Kidney (tissue), 14 donors: ENCODE data around the gene PRICKLE4. TPM values are rescaled to one million over a fixed set of nuclear protein-coding genes. Genes with fewer than 3 reads are reported as not detected.

Experiments
- DNase-seq, 5 donors: peaks; one replicate each; pipeline ENCODE4 v3.0.0-alpha.2; 2013 to 2020
- FAIRE-seq: peaks from 2 replicates; lab custom pipeline; 2012; peaks lifted over from hg19 to GRCh38; lab: Jason Lieb, UNC
- H3K27ac ChIP-seq, 2 donors: one replicate each; pipeline ENCODE4 v1.7.0; 2013; ENCODE audit warnings: low read depth in 2 of 2, low read length in 2 of 2, inconsistent platforms in 1 of 2
- H3K27me3 ChIP-seq: one replicate; pipeline ENCODE4 v1.7.1; 2013; ENCODE audit warnings: low read length, inconsistent platforms; ENCODE audit not compliant: control insufficient read depth, insufficient read depth
- H3K36me3 ChIP-seq, 3 donors: one replicate each; pipeline versions ENCODE4 v1.7.0 to v1.7.1; 2013; ENCODE audit warnings: low read length in 3 of 3, control low read depth in 1 of 3, inconsistent platforms in 1 of 3; ENCODE audit not compliant: insufficient read depth in 3 of 3, control insufficient read depth in 2 of 3
- H3K4me1 ChIP-seq, 3 donors: one replicate each; pipeline versions ENCODE4 v1.7.0 to v1.7.1; 2013; ENCODE audit warnings: low read length in 3 of 3, inconsistent platforms in 1 of 3, low read depth in 1 of 3; ENCODE audit not compliant: control insufficient read depth in 2 of 3, insufficient read depth in 2 of 3
- H3K4me3 ChIP-seq, 3 donors: one replicate each; pipeline versions ENCODE4 v1.7.0 to v1.8.1; 2013; ENCODE audit warnings: low read length in 3 of 3, control low read depth in 1 of 3, inconsistent platforms in 1 of 3
- H3K9ac ChIP-seq, 3 donors: one replicate each; pipeline versions ENCODE4 v1.7.0 to v1.7.1; 2013; ENCODE audit warnings: low read length in 3 of 3, control low read depth in 1 of 3, inconsistent platforms in 1 of 3
- H3K9me3 ChIP-seq, 3 donors: one replicate each; pipeline versions ENCODE4 v1.7.0 to v1.7.1; 2013; ENCODE audit warnings: low read length in 3 of 3, control low read depth in 1 of 3, inconsistent platforms in 1 of 3; ENCODE audit not compliant: control insufficient read depth in 2 of 3, insufficient read depth in 1 of 3
- CTCF ChIP-seq: IDR thresholded peaks from 3 replicates; pipeline ENCODE4 v1.5.1; 2012; ENCODE audit warnings: mild to moderate bottlenecking, moderate library complexity, borderline replicate concordance; ENCODE audit not compliant: insufficient read depth; ENCODE audit errors: extremely low read depth
- intact Hi-C: fragments of 100-400 bp; cut with DNase I; formaldehyde crosslinking; loops from one replicate; pipeline ENCODE4 v1.11.1; 2022
- polyA plus RNA-seq: library from polyadenylated mRNA; stranded (reverse); fragments of 350-450 nt; fragmentation: Illumina TruSeq; extraction: RNeasy Lipid Tissue Mini Kit (QIAGEN cat#74804); gene quantifications from one replicate; pipeline ENCODE4 v1.2.3, GENCODE V29; 2014; ENCODE audit warnings: low read depth, low replicate concordance; ENCODE audit not compliant: insufficient read depth
- total RNA-seq: library from RNA; stranded (reverse); fragmentation: NEBNext Ultra II Directional; extraction: Animal tissue kit (Norgen Biotek cat#: 25700); gene quantifications from one replicate; pipeline ENCODE4 v1.2.1, GENCODE V29; 2021
- donor health status: control.
- donor health status: control.
- donor health status: control.
- donor health status: control.
- donor health status: control.
- donor health status: DM: yes; HTN: yes; CAD: no.
- donor health status: Normal renal cell carcinoma (clear cell type).

The PRICKLE4 gene
- total and polyA plus RNA-seq, 2 donors from 2014 or later: 1.4 to 6.5 TPM

- Histone ChIP-seq H3K4me1 (no peaks in the 10 kb centered on the region), H3K36me3 (no peaks in the 10 kb centered on the region), H3K9me3 (no peaks in the 10 kb centered on the region), H3K4me3 (no peak overlapping the region), H3K9ac (no peak overlapping the region), H3K27me3 (no peaks in the 10 kb centered on the region), H3K27ac (no peak overlapping the region)
- no peak for TF ChIP-seq CTCF
- DNase-seq (no peak), FAIRE-seq (no peak)
- intact Hi-C loops: no loop called here
These were observed 51.7 kb downstream of the PRICKLE4 start for GRCh38 chr6:41832263-41832662.

GRCh38 chr6:41836022-41836659 is 55.6 kb downstream of the PRICKLE4 start:
- Histone ChIP-seq H3K9me3 (no peaks in the 10 kb centered on the region), H3K36me3 (no peaks in the 10 kb centered on the region), H3K4me1 (no peaks in the 10 kb centered on the region), H3K27me3 (no peaks in the 10 kb centered on the region), H3K27ac (no peak overlapping the region), H3K4me3 (no peak overlapping the region), H3K9ac (no peak overlapping the region)
- FAIRE-seq: no peak
- intact Hi-C loops: no loop called here
- no peak for TF ChIP-seq CTCF
- no peak for DNase-seq

- Histone ChIP-seq H3K27me3 (no peaks in the 10 kb centered on the region), H3K4me1 (no peaks in the 10 kb centered on the region), H3K9me3 (no peaks in the 10 kb centered on the region), H3K27ac (no peak overlapping the region), H3K9ac (no peak overlapping the region), H3K4me3 (no peak overlapping the region), H3K36me3 (no peaks in the 10 kb centered on the region)
- TF ChIP-seq CTCF: no peak
- intact Hi-C loops: no loop called here
- DNase-seq (no peak), FAIRE-seq (no peak)
These were observed 56.1 kb downstream of the PRICKLE4 start for GRCh38 chr6:41836660-41837052.

Other genes with a start within 250 kb of the PRICKLE4 start
- 33.2 TPM for gene FOXP4, start 234.4 kb upstream of the PRICKLE4 start, total RNA-seq
- gene FOXP4, start 234.4 kb upstream of the PRICKLE4 start, polyA plus RNA-seq: 14.0 TPM
- gene MDFI, start 142.3 kb upstream of the PRICKLE4 start, total RNA-seq: 16.9 TPM
- 2.3 TPM for gene MDFI, start 142.3 kb upstream of the PRICKLE4 start, polyA plus RNA-seq
- gene TFEB, start 45.2 kb upstream of the PRICKLE4 start, total RNA-seq: 50.7 TPM
- gene TFEB, start 45.2 kb upstream of the PRICKLE4 start, polyA plus RNA-seq: 51.0 TPM
- gene PGC, start 33.4 kb upstream of the PRICKLE4 start, total RNA-seq: not detected
- 0.39 TPM for gene PGC, start 33.4 kb upstream of the PRICKLE4 start, polyA plus RNA-seq
- gene FRS3, start 882 bp upstream of the PRICKLE4 start, total RNA-seq: 7.0 TPM
- gene FRS3, start 882 bp upstream of the PRICKLE4 start, polyA plus RNA-seq: 5.3 TPM
- gene TOMM6, start 6.9 kb downstream of the PRICKLE4 start, total RNA-seq: 150 TPM
- 479 TPM for gene TOMM6, start 6.9 kb downstream of the PRICKLE4 start, polyA plus RNA-seq
- 3.4 TPM for gene USP49, start 114.6 kb downstream of the PRICKLE4 start, total RNA-seq
- gene USP49, start 114.6 kb downstream of the PRICKLE4 start, polyA plus RNA-seq: 1.1 TPM
- gene MED20, start 140.4 kb downstream of the PRICKLE4 start, total RNA-seq: 22.0 TPM
- gene MED20, start 140.4 kb downstream of the PRICKLE4 start, polyA plus RNA-seq: 15.1 TPM
- gene BYSL, start 140.7 kb downstream of the PRICKLE4 start, total RNA-seq: 14.3 TPM
- 10.1 TPM for gene BYSL, start 140.7 kb downstream of the PRICKLE4 start, polyA plus RNA-seq
- gene CCND3, start 161.0 kb downstream of the PRICKLE4 start, total RNA-seq: 139 TPM
- 42.1 TPM for gene CCND3, start 161.0 kb downstream of the PRICKLE4 start, polyA plus RNA-seq